Activated T-helper 2 cell treated with anti-CD3 and anti-CD28 coated beads, Interferon-gamma antibody, Interleukin-2, Interleukin-4, amounts not matched to agents 10 μg/mL and 5 μg/mL and 100 μg/mL, durations not matched to agents 14 hours and 24 hours and 36 hours (primary cell): ENCODE results near the gene PLEKHM3. TPM values are rescaled to one million over a fixed set of nuclear protein-coding genes. Genes with fewer than 3 reads are reported as not detected.

Source experiments
- DNase-seq: peaks from one replicate; pipeline ENCODE4 v3.0.0; 2021; ENCODE audit warnings: low spot score
- H3K27ac Mint-ChIP-seq: one replicate; pipeline ENCODE4 v1.8.0; 2021; ENCODE audit warnings: mixed read lengths
- H3K27me3 Mint-ChIP-seq: one replicate; pipeline ENCODE4 v1.8.0; 2021; ENCODE audit warnings: low read depth, mixed read lengths
- H3K36me3 Mint-ChIP-seq: one replicate; pipeline ENCODE4 v1.8.0; 2021; ENCODE audit warnings: low read depth, mixed read lengths
- H3K4me1 Mint-ChIP-seq: one replicate; pipeline ENCODE4 v1.8.0; 2021; ENCODE audit warnings: low read depth, mixed read lengths
- H3K4me3 Mint-ChIP-seq: one replicate; pipeline ENCODE4 v1.8.0; 2021; ENCODE audit warnings: low read depth, mild to moderate bottlenecking, moderate library complexity, mixed read lengths
- H3K9me3 Mint-ChIP-seq: one replicate; pipeline ENCODE4 v1.8.0; 2021; ENCODE audit warnings: mixed read lengths
- intact Hi-C: fragments of 100-400 bp; cut with micrococcal nuclease; formaldehyde crosslinking; loops from one replicate; pipeline ENCODE4 v1.15.1; 2023
- total RNA-seq: library from RNA; stranded (reverse); gene quantifications from 2 replicates; pipeline ENCODE4 v1.2.3, GENCODE V29; 2022

PLEKHM3 gene, protein sequence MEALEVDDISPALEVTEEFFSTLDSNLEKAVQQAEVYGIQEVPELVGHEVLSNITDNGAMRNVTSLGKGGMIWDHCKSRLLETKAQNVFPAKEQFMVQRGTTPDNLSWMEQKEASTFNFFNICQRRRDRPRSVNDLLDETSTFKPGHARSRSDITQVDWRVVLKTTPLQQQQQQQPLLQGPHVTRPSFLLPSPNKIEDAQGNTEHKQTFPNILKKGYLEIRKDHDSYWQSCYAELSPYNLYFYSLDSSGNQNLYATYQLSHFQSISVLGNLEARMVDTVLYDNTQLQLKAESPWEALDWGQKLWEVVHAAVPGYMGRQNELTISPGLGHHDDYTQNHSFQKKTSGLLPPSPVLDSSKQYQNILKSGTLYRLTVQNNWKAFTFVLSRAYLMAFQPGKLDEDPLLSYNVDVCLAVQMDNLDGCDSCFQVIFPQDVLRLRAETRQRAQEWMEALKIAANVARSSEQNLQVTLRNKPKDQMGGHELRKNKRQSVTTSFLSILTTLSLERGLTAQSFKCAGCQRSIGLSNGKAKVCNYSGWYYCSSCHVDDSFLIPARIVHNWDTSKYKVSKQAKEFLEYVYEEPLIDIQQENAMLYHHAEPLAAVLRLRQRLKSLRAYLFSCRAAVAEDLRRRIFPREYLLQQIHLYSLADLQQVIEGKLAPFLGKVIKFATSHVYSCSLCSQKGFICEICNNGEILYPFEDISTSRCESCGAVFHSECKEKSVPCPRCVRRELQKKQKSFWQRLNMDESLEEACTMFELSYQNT
- 7.1 and 8.4 TPM in 2 replicates for total RNA-seq

DNA sequence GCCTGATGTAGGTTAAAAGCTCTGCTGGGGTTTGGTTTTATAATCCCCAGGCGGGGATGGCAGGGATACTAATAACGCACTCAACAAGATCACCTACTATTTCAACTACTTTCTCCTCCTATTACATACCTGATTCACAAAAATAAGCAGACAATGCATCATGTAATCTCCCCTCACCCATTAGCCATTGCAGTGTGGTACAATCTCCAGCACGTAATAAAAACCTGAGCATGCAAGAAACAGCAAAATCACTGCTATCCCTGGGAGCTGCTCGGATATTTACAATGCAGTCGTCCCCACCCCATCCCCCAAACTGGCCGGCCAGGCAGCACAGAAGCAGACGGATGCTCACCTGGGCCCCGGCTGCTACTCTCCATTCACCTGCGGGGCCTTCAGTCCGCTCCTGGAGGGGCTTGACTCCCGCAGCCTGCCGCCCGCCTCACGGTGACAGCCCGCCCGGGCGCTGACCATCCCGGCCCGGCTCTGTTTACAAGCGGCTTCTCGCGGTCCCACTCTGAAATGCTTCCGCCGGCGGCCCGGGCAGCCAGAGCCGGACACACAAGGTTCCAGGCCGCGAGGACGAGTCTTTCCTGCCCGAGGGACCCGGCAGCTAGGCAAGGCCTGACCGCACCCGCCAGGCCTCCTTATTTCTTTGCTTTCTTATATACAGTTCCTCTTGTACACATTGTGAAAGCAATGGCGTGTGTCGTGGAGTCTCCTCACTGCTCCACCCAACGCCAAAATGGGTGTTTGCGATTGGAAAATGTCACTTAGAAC lies at the start of gene PLEKHM3:
Gene PLEKHM3, minus strand, starts transcription at position 491 of the 777 bp plus-strand sequence. CDS start 23,888 bp downstream, outside the sequence.
- Mint-ChIP-seq H3K9me3 (no peaks in the 10 kb centered on the region), H3K27me3 (peaks cover 3% of the 10 kb centered on the region), H3K4me1 (peaks cover 19% of the 10 kb centered on the region), H3K4me3 (peak within 1 kb of the TSS; percentile 100), H3K36me3 (no peaks in the 10 kb centered on the region), H3K27ac (peak within 1 kb of the TSS; percentile 84)
- intact Hi-C loops = loop anchor here (1.0 to 5.0 kb wide), 5 partner anchors 8 to 498 kb away; partner anchors contain the start of genes CREB1 and METTL21A
- peak; percentile 76 for DNase-seq

DNA sequence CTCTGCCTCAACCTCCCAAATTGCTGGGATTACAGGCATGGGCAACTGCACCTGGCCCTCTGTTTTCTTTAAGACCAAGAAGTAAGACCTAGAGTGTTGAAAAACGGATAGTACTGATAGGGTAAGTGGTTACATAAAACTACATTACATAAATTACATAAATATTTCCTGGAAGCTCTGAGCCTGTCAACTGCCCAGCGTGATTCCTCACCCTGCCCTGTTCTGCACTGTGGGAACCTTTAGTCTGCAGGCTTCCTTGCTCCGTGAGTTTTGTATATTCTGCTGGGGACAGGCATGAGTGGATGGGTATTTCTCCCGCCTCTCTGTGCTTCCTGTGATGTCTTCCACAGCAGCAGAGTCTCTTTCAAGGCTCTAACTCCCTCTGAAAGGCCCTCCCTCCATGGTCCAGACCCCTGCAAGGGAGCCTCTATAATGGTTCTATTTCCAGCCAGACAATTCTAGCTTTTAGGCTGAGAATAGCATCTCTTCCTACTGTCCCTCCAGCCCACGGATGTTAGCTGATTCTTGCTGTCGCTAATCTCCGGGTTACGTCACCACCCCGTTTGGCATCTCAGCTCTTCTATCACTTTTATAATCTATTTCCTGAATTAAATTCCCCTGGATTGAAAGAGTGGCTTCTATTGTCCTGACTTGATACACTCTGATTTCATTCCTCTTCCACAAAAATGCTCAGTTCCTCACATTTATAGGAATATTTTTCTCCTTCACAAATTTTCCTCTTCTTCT lies 49.5 kb upstream of the PLEKHM3 start:
- Mint-ChIP-seq H3K36me3 (no peaks in the 10 kb centered on the region), H3K27me3 (peaks cover 11% of the 10 kb centered on the region), H3K4me1 (no peaks in the 10 kb centered on the region), H3K4me3 (no peak overlapping the region), H3K27ac (no peak overlapping the region), H3K9me3 (no peaks in the 10 kb centered on the region)
- intact Hi-C loops = no loop called here
- DNase-seq = no peak

DNA sequence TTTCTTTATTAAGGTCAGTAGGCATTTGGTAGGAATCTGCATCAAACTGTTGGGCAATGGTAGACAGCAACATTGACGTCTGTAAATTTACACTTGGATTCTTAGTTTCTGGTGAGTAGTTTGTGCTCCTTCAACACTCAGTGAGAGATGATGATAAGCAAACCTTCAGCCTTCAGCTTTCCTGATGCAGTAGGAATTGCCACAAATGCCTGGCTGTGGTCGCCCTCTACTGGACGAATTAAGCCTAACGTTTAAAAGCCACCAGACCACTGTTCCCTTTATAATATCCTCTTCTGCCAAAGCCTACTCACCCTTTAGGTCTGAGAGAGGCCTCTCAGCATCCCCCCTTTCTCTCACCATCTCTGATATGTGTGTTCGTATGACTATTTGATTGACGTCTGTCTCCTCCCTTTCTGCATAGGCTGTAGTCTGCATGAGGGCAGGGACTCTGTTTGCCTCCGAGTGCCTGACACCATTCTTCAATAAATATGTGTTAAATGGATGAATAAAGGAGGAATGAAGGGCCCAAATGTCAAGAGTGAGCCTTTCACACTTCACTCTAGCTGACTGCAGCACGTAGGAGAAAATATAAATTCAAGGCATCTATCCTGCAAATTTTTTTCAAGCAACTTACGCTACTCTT lies 47.0 kb upstream of the PLEKHM3 start:
- intact Hi-C loops = loop anchor here (1.0 kb wide), 1 partner anchor 326 kb away; no protein-coding TSS in a partner anchor
- Mint-ChIP-seq H3K27ac (no peak overlapping the region), H3K9me3 (no peaks in the 10 kb centered on the region), H3K27me3 (peaks cover 7% of the 10 kb centered on the region), H3K4me1 (no peaks in the 10 kb centered on the region), H3K36me3 (no peaks in the 10 kb centered on the region), H3K4me3 (no peak overlapping the region)
- peak; percentile 30 for DNase-seq

DNA sequence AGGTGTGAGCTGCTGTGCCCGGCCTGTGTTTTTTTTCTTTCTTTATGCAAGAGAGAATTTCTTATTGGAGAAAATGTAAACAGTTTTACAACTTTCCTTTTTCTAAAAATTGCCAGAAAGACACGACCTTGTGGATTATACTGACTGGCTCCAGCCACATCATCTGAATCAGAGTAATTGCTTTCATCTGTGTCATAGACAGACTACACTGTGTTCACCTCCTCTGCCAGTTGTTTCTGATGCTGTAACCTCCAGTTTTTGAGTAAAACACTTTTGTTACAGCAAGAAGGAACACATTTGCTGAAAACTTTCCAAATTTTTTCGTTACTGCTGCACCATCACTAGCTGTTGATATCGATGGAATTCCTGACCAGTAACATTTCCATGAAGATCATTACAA lies 43.9 kb upstream of the PLEKHM3 start:
- Mint-ChIP-seq H3K27ac (no peak overlapping the region), H3K4me1 (no peaks in the 10 kb centered on the region), H3K9me3 (no peaks in the 10 kb centered on the region), H3K36me3 (no peaks in the 10 kb centered on the region), H3K4me3 (no peak overlapping the region), H3K27me3 (peaks cover 1% of the 10 kb centered on the region)
- no peak for DNase-seq
- intact Hi-C loops = no loop called here

DNA sequence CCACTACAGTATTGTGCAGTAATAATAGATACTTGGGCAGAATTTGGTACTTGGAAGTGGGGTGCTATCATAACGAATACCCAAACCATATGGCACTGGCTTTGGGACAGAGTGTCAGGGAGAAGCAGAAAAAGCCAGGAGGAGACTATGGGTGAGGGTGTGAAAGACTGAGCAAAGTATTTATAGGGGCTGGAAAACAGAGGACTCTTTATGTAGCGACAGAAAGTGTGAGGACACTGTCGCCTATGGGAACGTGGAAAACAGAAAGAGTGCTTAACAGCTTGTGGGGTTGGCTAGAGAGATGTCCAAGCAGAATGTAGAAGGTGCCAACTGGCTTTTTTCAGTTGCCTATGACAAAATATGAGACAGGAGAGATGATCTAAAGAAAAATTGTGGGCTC lies 40.7 kb upstream of the PLEKHM3 start:
- Mint-ChIP-seq H3K27ac (no peak overlapping the region), H3K4me1 (no peaks in the 10 kb centered on the region), H3K27me3 (peaks cover 4% of the 10 kb centered on the region), H3K9me3 (no peaks in the 10 kb centered on the region), H3K4me3 (no peak overlapping the region), H3K36me3 (no peaks in the 10 kb centered on the region)
- DNase-seq = no peak
- intact Hi-C loops = no loop called here

DNA sequence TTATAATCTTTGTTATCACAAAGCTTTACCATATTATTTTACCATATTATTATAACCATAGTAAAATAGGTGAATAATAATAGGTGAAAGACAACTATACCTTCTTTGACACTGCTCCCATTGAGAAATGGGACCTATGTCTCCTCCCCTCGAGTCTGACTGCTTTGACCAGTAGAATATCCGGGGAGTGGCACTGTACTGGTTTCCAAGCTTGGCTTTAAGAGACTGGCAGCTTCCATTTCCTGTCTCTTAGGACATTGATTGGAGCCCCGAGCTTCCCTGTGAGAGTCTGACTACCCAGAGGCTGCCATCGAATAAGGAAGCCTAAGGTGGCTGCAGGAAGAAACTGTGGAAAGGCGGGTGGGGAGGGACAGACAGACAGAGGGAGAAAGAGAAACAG lies 40.1 kb upstream of the PLEKHM3 start:
- Mint-ChIP-seq H3K9me3 (no peaks in the 10 kb centered on the region), H3K36me3 (no peaks in the 10 kb centered on the region), H3K4me3 (no peak overlapping the region), H3K27me3 (peaks cover 4% of the 10 kb centered on the region), H3K27ac (no peak overlapping the region), H3K4me1 (no peaks in the 10 kb centered on the region)
- intact Hi-C loops = no loop called here
- no peak for DNase-seq

DNA sequence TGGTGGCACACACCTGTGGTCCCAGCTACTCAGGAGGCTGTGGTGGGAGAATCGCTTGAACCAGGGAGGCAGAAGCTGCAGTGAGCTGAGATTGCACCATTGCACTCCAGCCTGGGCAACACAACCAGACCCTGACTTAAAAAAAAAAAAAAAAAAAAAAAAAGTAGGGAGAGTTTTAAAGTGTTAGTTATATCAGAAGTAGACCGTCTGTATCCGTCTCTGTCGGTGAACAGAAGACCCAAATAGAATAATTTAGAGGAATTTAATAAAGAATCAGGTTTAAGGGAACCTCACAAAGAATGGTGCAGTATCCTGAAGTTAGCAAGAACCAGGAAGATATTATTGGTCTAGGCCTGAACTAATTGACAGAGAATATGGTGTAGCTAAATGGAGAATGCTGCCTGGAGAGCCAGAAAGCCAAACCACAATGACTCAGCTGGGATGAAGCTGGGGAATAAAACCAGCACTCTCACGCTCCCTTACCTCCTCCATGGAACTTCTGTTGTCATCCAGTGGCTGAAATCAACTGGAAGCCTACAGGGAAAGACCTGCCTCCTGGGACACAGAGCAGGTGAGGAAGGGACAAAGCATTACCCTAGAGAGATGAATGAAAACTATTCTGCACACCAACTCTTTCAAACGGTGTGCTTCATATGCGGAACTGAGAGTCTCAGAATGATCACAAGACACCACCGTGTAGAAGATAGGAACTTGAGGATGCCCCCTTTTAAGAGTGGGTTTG lies 39.1 kb upstream of the PLEKHM3 start:
- intact Hi-C loops = no loop called here
- Mint-ChIP-seq H3K4me3 (no peak overlapping the region), H3K36me3 (no peaks in the 10 kb centered on the region), H3K9me3 (no peaks in the 10 kb centered on the region), H3K27ac (no peak overlapping the region), H3K4me1 (no peaks in the 10 kb centered on the region), H3K27me3 (peaks cover 4% of the 10 kb centered on the region)
- DNase-seq = no peak

DNA sequence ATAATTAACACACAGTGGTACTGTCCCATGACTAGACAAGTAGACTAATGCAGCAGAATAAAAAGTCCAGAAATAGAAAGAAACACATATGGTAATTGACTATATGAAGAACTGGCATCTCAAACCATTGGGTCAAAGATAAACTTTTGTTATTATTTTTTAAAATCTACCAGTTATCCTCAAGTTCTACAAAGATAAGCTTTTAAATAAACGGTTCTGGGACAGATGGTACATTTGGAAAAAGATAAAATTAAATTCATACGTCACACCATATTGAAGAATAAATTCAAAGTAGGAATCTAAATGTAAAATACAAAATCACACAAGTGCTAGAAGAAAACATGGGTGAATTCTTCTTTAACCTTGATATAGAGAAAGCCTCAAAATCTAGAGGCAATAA lies 37.6 kb upstream of the PLEKHM3 start:
- Mint-ChIP-seq H3K4me1 (no peaks in the 10 kb centered on the region), H3K27ac (no peak overlapping the region), H3K27me3 (peaks cover 3% of the 10 kb centered on the region), H3K9me3 (no peaks in the 10 kb centered on the region), H3K36me3 (no peaks in the 10 kb centered on the region), H3K4me3 (no peak overlapping the region)
- no peak for DNase-seq
- intact Hi-C loops = no loop called here

DNA sequence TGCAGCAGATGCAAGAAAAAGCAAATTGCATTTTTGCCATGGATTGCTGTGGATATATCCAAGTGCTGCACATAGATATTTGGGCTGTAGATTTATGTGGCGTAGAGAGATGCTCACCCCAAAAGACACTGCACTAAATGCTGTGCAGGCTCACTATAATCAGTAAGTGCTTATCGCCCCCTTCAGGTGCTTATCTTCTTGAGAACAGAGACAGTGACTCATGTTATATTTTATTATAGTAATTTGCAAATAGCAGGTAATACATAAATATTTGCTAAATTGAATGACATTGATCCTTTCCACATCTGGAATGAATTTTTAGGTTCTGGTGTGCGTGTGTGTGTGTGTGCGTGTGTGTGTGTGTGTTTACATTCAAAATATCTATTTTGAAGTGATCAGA lies 36.8 kb upstream of the PLEKHM3 start:
- H3K4me1 Mint-ChIP-seq = no peaks in the 10 kb centered on the region
- H3K9me3 Mint-ChIP-seq = no peaks in the 10 kb centered on the region
- H3K4me3 Mint-ChIP-seq = no peak overlapping the region
- no peaks in the 10 kb centered on the region for H3K36me3 Mint-ChIP-seq
- peaks cover 2% of the 10 kb centered on the region for H3K27me3 Mint-ChIP-seq
- DNase-seq = no peak
- intact Hi-C loops = no loop called here
- no peak overlapping the region for H3K27ac Mint-ChIP-seq

DNA sequence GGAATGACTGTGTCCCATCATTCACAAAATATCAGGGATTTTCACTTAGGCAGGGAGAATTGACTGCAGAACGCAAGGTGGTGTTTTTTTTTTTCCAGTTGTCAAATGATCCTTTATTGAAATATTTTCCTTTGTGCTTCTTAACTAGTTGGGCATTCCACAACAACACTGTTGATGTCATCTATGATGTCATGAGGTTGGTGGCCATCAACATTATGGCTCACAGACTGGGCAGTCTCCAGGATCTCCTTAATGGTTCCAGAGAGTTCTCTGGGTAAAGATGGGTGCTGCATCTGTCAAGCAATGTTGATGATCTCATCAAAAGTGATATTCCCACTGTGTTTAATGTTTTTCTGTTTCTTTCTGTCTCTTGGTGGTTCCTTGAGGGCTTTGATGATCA lies 31.8 kb upstream of the PLEKHM3 start:
- H3K9me3 Mint-ChIP-seq = no peaks in the 10 kb centered on the region
- intact Hi-C loops = no loop called here
- no peak overlapping the region for H3K27ac Mint-ChIP-seq
- H3K36me3 Mint-ChIP-seq = no peaks in the 10 kb centered on the region
- peaks cover 13% of the 10 kb centered on the region for H3K27me3 Mint-ChIP-seq
- DNase-seq = no peak
- no peaks in the 10 kb centered on the region for H3K4me1 Mint-ChIP-seq
- H3K4me3 Mint-ChIP-seq = no peak overlapping the region

DNA sequence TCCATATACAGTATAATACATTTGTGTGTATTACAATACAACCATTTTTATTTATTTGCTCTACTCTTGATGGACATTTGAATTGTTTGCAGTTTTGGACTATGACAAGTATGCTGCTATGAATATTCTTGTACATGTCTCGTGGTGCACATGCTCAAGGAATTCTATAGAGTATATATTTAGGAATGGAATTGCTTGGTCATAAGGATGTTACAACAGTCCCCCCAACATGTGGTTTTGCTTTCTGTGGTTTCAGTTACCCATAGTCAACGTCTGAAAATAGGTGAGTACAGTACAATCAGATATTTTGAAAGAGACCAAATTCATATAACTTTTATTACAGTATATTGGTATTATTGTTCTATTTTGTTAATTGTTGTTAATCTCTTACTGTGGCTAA lies 24.1 kb upstream of the PLEKHM3 start:
- Mint-ChIP-seq H3K27ac (no peak overlapping the region), H3K4me1 (no peaks in the 10 kb centered on the region), H3K9me3 (no peaks in the 10 kb centered on the region), H3K4me3 (no peak overlapping the region), H3K27me3 (peaks cover 20% of the 10 kb centered on the region), H3K36me3 (no peaks in the 10 kb centered on the region)
- no peak for DNase-seq
- intact Hi-C loops = no loop called here
